DND-41 (cell line): ENCODE results near the gene PRR36.

ENCODE experiments used
- ATAC-seq: fragments of 200-7000 bp; cut with Tn5 transposase; 3 replicates; pipeline ENCODE4 v1.9.1; 2021; ENCODE audit warnings: low read depth; ENCODE audit not compliant: insufficient read depth
- DNase-seq: peaks from one replicate; pipeline ENCODE4 v3.0.0-alpha.2; 2020
- H2AFZ ChIP-seq: 2 replicates; pipeline ENCODE4 v1.6.0; 2012; ENCODE audit warnings: low read depth, low read length
- H3K27ac ChIP-seq: 2 replicates; pipeline ENCODE4 v1.5.1; 2012; ENCODE audit warnings: low read length, inconsistent platforms
- H3K27me3 ChIP-seq: fragments of 200-600 bp; sonication (generic); 2 replicates; pipeline ENCODE4 v1.6.0; 2012; ENCODE audit warnings: low read length, mild to moderate bottlenecking, inconsistent platforms; ENCODE audit not compliant: insufficient read depth, poor library complexity
- H3K36me3 ChIP-seq: 2 replicates; pipeline ENCODE4 v1.5.1; 2012; ENCODE audit warnings: low read length, inconsistent platforms; ENCODE audit not compliant: insufficient read depth
- H3K4me1 ChIP-seq: 2 replicates; pipeline ENCODE4 v1.5.1; 2012; ENCODE audit warnings: mild to moderate bottlenecking, low read length; ENCODE audit not compliant: insufficient read depth
- H3K4me2 ChIP-seq: 2 replicates; pipeline ENCODE4 v1.6.0; 2012; ENCODE audit warnings: mild to moderate bottlenecking, moderate library complexity, low read length, inconsistent platforms; ENCODE audit not compliant: insufficient read depth
- H3K4me3 ChIP-seq, 2 experiments: fragments of 200-600 bp in 1 of 2; shearing (Covaris generic) in 1 of 2; 2 replicates each; pipeline ENCODE4 v1.5.1; 2012 to 2016; ENCODE audit warnings: inconsistent platforms in 2 of 2, low read length in 2 of 2, mild to moderate bottlenecking in 2 of 2, low read depth in 1 of 2, moderate library complexity in 1 of 2
- H3K79me2 ChIP-seq: 2 replicates; pipeline ENCODE4 v1.6.0; 2012; ENCODE audit warnings: low read length, inconsistent platforms; ENCODE audit not compliant: insufficient read depth
- H3K9ac ChIP-seq: 2 replicates; pipeline ENCODE4 v1.6.0; 2012; ENCODE audit warnings: low read depth, mild to moderate bottlenecking, inconsistent platforms, low read length, moderate library complexity
- H3K9me3 ChIP-seq: 2 replicates; pipeline ENCODE4 v1.5.1; 2012; ENCODE audit warnings: low read length, moderate library complexity, mild to moderate bottlenecking, inconsistent platforms; ENCODE audit not compliant: insufficient read depth, severe bottlenecking
- H4K20me1 ChIP-seq: 2 replicates; pipeline ENCODE4 v1.6.0; 2012; ENCODE audit warnings: low read length; ENCODE audit not compliant: insufficient read depth
- EZH2 ChIP-seq: IDR thresholded peaks from 3 replicates; pipeline ENCODE4 v1.6.1; 2012; ENCODE audit warnings: borderline replicate concordance, low read depth, mild to moderate bottlenecking, moderate library complexity, low read length, inconsistent platforms; ENCODE audit not compliant: severe bottlenecking
- TF ChIP-seq, protein P1 (sequence below): IDR thresholded peaks from 2 replicates; pipeline ENCODE4 v1.5.1; 2012; ENCODE audit warnings: borderline replicate concordance, low read length, moderate library complexity, mild to moderate bottlenecking; ENCODE audit not compliant: poor library complexity, severe bottlenecking; ENCODE audit errors: extremely low read depth

Gene PRR36

DNA sequence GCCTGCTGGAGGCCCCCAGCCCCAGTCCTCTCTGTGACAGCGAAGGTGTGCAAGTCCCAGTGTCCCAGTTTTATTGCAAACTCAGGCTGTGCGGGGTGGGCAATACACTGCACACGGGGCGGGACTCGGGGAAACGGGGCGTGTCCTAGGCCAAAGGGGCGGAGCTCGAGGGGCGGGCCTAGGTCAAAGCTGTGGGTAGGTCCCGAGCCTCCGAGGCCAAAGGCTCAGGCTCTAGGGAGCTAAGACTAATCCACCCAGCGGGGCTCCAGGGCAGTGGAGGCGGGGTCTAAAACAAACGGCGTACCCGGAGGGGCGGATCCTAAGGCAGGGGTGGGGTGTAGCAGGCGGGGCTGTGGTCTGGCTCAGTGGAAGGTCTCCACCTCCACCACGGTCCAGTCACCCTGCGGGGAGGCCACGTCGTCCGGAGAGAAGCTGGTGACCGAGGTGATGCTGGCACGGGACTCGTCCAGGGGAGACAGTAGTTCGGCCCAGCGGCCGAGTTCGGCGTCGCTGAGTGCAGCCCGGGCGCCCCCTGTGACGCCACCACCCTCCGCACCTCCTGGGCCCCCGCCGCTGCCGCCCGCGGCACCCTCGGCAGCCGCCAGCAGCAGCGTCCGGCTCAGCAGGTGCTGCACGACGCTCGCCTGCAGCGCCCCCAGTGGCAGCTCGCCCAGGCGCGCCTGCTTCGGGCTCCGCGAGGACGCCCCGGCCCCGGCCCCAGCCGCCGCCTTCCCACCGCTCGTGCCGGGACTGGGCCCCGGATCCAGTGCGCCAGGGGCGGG lies 5.3 kb downstream of the PRR36 start:
- peak; percentile 84 for DNase-seq

DNA sequence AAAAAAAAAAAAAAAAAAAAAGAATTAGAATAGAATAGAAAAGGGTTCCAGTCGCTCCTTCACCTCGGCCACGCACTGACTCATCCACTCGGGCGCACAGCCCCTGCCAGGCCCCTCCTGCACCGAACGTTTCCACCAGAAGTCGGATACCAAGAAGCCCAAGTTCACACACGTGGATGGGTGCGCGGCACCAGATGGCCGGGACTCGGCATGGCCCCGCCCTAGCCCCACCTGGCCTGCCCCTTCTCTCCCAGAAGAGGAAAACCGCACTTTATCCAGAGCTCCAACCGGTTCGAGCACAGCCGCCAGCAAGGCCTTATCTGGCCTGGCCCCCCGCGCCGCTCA lies 5.9 kb downstream of the PRR36 start:
- DNase-seq (peak; percentile 74), ATAC-seq (peak; percentile 23)
- no peaks in the 10 kb centered on the region for H3K27me3 ChIP-seq
- peak overlapping the region; percentile 80 for H2AFZ ChIP-seq
- peak overlapping the region; percentile 62; the same call in 1 of the 2 replicates for H3K27ac ChIP-seq
- peaks cover 23% of the 10 kb centered on the region for H3K4me1 ChIP-seq
- no peaks in the 10 kb centered on the region for H3K36me3 ChIP-seq
- H3K79me2 ChIP-seq = no peaks in the 10 kb centered on the region
- H4K20me1 ChIP-seq = 0 out of 2 replicates have a peak, but pooled peaks cover 9% of the 10 kb centered on the region
- peak overlapping the region; percentile 56 for H3K9ac ChIP-seq
- no peaks in the 10 kb centered on the region for H3K9me3 ChIP-seq
- TF ChIP-seq, protein P1, sequence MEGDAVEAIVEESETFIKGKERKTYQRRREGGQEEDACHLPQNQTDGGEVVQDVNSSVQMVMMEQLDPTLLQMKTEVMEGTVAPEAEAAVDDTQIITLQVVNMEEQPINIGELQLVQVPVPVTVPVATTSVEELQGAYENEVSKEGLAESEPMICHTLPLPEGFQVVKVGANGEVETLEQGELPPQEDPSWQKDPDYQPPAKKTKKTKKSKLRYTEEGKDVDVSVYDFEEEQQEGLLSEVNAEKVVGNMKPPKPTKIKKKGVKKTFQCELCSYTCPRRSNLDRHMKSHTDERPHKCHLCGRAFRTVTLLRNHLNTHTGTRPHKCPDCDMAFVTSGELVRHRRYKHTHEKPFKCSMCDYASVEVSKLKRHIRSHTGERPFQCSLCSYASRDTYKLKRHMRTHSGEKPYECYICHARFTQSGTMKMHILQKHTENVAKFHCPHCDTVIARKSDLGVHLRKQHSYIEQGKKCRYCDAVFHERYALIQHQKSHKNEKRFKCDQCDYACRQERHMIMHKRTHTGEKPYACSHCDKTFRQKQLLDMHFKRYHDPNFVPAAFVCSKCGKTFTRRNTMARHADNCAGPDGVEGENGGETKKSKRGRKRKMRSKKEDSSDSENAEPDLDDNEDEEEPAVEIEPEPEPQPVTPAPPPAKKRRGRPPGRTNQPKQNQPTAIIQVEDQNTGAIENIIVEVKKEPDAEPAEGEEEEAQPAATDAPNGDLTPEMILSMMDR = no peak
- no peak for TF ChIP-seq EZH2
- H3K4me2 ChIP-seq = peak overlapping the region; percentile 93
- H3K4me3 ChIP-seq = peak overlapping the region in 1 of 2 experiments; percentile 60; a peak in 2 of 4 replicates

More for the DNA sequence above, 5.3 kb downstream of the PRR36 start:
- peak; percentile 78 for ATAC-seq
- no peaks in the 10 kb centered on the region for H3K36me3 ChIP-seq
- no peaks in the 10 kb centered on the region for H3K9me3 ChIP-seq
- H3K4me2 ChIP-seq = peak overlapping the region; percentile 93
- TF ChIP-seq EZH2 = no peak
- TF ChIP-seq, protein P1 = peak; percentile 87
- peak overlapping the region; percentile 1 to 60; a peak in 3 of 4 replicates for H3K4me3 ChIP-seq
- H3K79me2 ChIP-seq = no peaks in the 10 kb centered on the region
- peak overlapping the region; percentile 56 for H3K9ac ChIP-seq
- H2AFZ ChIP-seq = peak overlapping the region; percentile 80
- peaks cover 28% of the 10 kb centered on the region for H3K4me1 ChIP-seq
- H3K27ac ChIP-seq = peak overlapping the region; percentile 62
- no peaks in the 10 kb centered on the region for H3K27me3 ChIP-seq
- 0 out of 2 replicates have a peak, but pooled peaks cover 9% of the 10 kb centered on the region for H4K20me1 ChIP-seq

DNA sequence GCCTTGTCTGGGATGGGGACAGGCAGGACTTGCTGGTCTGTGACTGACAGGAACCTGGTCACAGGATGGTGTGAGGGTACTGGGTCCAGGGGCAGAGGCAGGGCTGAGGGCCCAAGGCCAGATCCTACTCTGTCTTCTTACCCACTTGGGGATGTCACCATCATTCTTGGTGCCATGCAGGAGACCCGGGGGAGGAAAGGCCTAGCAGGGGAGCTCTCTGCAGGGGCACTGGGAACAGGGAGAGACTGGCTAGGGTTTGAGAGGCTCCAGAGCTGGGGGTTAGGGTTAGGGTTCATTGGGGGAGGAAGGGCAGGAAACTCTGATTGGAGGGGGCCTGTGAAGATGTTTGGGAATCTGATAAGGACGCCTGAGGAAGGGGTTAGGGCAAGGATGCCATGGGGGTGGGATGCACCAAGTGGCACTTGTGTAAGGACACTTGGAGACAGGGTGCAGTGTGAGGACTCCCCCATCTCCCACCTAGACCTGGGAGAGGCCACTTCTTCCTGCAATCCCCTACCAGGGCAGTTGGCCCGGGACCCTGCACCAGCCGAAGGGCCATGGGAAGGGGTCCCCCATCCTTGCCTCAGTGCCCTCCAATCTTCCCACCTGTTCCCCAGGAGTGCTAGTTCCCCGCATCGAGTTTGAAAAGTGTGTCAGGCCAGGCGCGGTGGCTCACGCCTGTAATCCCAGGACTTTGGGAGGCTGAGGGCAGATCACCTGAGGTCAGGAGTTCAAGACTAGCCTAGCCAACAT lies 6.9 kb downstream of the PRR36 start:
- no peak for ATAC-seq
- H3K9me3 ChIP-seq = no peaks in the 10 kb centered on the region
- H3K27me3 ChIP-seq = no peaks in the 10 kb centered on the region
- no peak overlapping the region for H3K27ac ChIP-seq
- peaks cover 21% of the 10 kb centered on the region for H3K4me1 ChIP-seq
- 0 out of 2 replicates have a peak, but pooled peaks cover 9% of the 10 kb centered on the region for H4K20me1 ChIP-seq
- H2AFZ ChIP-seq = no peak overlapping the region
- H3K4me3 ChIP-seq = no peak overlapping the region
- H3K4me2 ChIP-seq = no peak overlapping the region
- TF ChIP-seq EZH2 = no peak
- TF ChIP-seq, protein P1 = no peak
- DNase-seq = no peak
- no peaks in the 10 kb centered on the region for H3K79me2 ChIP-seq
- peaks cover 1% of the 10 kb centered on the region; the same call in 1 of the 2 replicates for H3K36me3 ChIP-seq
- no peak overlapping the region for H3K9ac ChIP-seq
